HFFc6 (cell line): Measurements from ENCODE around the gene CCDC187. TPM values are rescaled to one million over a fixed set of nuclear protein-coding genes. Genes with fewer than 3 reads are reported as not detected.

ENCODE experiments used
- DNase-seq: peaks from one replicate; pipeline ENCODE4 v3.0.0-alpha.2; 2018
- H3K27ac Mint-ChIP-seq: 2 replicates; pipeline ENCODE4 v1.8.0; 2020; ENCODE audit warnings: mild to moderate bottlenecking, mixed read lengths
- H3K27me3 Mint-ChIP-seq: 2 replicates; pipeline ENCODE4 v1.8.0; 2021; ENCODE audit warnings: mild to moderate bottlenecking, moderate library complexity, mixed read lengths; ENCODE audit not compliant: insufficient read depth
- H3K36me3 Mint-ChIP-seq: 2 replicates; pipeline ENCODE4 v1.8.0; 2021; ENCODE audit warnings: low read depth, mixed read lengths
- H3K4me1 Mint-ChIP-seq: 2 replicates; pipeline ENCODE4 v1.8.0; 2020; ENCODE audit warnings: low read depth, mixed read lengths
- H3K4me3 Mint-ChIP-seq: 2 replicates; pipeline ENCODE4 v1.8.0; 2020; ENCODE audit warnings: mild to moderate bottlenecking, moderate library complexity, mixed read lengths
- H3K9me3 Mint-ChIP-seq: 2 replicates; pipeline ENCODE4 v1.8.0; 2020; ENCODE audit warnings: mild to moderate bottlenecking, mixed read lengths
- total RNA-seq, 6 experiments: library from RNA; stranded (reverse); fragmentation: NEBNext Ultra II Directional; extraction: Animal tissue kit (Norgen Biotek cat#: 25700); gene quantifications; 2 replicates in 1 of 6; 3 replicates in 5 of 6; pipeline ENCODE4 v1.2.3, GENCODE V29; 2021
- TF ChIP-seq, protein P1 (sequence below): fragments of 200-600 bp; sonication (generic); IDR thresholded peaks from 2 replicates; pipeline ENCODE4 v1.5.0; 2021; ENCODE audit warnings: antibody characterized with exemption, mild to moderate bottlenecking

CCDC187 gene
- total RNA-seq, 6 experiments from 2014 or later = not detected

DNA sequence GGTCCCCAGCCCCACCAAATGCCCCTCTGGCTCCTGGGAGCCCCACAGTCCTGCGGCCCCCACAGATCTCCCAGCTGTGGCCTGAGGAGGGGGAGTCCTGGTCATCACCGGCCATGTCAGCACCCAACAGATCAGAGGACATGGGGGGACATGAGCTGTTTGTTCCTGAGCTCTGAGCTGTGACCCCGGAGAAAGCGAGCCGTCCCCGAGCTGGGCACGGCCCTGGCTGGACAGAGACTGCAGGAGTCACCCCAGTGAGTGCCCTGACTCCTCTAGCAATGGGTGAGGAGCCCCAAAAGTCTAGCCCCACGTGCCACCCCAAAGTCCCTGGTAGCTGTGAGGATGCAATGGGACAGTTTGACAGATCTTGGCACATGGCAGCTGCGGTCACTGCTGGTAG is 25.7 kb downstream of the CCDC187 start:
- no peaks in the 10 kb centered on the region for H3K36me3 Mint-ChIP-seq
- H3K4me1 Mint-ChIP-seq = peaks cover 4% of the 10 kb centered on the region

DNA sequence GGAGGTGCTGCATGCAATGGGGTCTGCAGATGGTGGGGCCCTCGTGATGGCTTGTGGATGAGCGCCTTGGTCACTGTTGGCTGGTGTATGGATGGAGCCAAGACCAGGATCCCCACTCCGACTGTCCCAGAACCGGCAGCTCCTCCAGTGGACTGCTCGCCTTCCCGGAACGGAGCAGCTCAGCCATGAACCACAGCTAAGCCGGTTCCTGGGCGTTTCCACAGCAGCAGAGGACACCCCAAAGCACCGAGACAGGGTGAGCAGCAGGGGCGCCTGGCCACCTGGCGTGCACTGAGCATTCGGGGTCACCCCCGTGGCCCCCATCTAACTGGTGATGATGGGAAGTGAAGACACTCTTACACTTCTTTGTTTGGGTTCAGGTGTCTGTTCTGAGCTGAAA is 26.1 kb downstream of the CCDC187 start:
- Mint-ChIP-seq H3K27ac (no peak overlapping the region), H3K4me3 (no peak overlapping the region), H3K4me1 (peaks cover 6% of the 10 kb centered on the region), H3K9me3 (peaks cover 5% of the 10 kb centered on the region; the same call in 1 of the 2 replicates), H3K27me3 (peaks cover 32% of the 10 kb centered on the region), H3K36me3 (no peaks in the 10 kb centered on the region)
- TF ChIP-seq, protein P1, sequence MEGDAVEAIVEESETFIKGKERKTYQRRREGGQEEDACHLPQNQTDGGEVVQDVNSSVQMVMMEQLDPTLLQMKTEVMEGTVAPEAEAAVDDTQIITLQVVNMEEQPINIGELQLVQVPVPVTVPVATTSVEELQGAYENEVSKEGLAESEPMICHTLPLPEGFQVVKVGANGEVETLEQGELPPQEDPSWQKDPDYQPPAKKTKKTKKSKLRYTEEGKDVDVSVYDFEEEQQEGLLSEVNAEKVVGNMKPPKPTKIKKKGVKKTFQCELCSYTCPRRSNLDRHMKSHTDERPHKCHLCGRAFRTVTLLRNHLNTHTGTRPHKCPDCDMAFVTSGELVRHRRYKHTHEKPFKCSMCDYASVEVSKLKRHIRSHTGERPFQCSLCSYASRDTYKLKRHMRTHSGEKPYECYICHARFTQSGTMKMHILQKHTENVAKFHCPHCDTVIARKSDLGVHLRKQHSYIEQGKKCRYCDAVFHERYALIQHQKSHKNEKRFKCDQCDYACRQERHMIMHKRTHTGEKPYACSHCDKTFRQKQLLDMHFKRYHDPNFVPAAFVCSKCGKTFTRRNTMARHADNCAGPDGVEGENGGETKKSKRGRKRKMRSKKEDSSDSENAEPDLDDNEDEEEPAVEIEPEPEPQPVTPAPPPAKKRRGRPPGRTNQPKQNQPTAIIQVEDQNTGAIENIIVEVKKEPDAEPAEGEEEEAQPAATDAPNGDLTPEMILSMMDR = no peak
- DNase-seq = no peak

More for the DNA sequence above, 25.7 kb downstream of the CCDC187 start:
- Mint-ChIP-seq H3K27me3 (peaks cover 32% of the 10 kb centered on the region), H3K9me3 (peaks cover 5% of the 10 kb centered on the region; the same call in 1 of the 2 replicates), H3K27ac (no peak overlapping the region), H3K4me3 (no peak overlapping the region)
- DNase-seq = no peak
- TF ChIP-seq, protein P1 = no peak

DNA sequence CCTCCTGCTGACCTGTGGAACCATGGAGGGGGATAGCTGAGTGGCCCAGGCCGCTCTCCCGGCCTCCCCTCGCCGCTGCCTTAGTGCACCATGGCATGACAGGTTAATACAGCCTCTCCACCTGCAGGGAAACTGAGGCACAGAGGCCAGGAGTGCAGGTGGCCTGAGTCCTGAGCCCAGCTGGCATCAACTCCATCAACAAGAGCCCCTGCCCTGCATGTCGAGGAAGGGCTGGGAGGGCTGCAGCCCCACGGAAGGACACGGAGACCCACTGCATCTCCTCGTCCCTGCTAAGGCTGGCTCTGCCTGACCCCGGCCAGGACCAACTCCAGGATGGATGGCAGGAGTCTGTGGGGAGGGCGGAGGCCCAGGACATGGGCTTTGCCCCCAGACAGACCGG is 27.2 kb downstream of the CCDC187 start:
- TF ChIP-seq, protein P1 = no peak
- no peak overlapping the region for H3K4me3 Mint-ChIP-seq
- H3K36me3 Mint-ChIP-seq = no peaks in the 10 kb centered on the region
- H3K27ac Mint-ChIP-seq = no peak overlapping the region
- DNase-seq = no peak
- H3K9me3 Mint-ChIP-seq = peaks cover 5% of the 10 kb centered on the region; the same call in 1 of the 2 replicates
- H3K4me1 Mint-ChIP-seq = peaks cover 6% of the 10 kb centered on the region
- H3K27me3 Mint-ChIP-seq = peaks cover 34% of the 10 kb centered on the region

DNA sequence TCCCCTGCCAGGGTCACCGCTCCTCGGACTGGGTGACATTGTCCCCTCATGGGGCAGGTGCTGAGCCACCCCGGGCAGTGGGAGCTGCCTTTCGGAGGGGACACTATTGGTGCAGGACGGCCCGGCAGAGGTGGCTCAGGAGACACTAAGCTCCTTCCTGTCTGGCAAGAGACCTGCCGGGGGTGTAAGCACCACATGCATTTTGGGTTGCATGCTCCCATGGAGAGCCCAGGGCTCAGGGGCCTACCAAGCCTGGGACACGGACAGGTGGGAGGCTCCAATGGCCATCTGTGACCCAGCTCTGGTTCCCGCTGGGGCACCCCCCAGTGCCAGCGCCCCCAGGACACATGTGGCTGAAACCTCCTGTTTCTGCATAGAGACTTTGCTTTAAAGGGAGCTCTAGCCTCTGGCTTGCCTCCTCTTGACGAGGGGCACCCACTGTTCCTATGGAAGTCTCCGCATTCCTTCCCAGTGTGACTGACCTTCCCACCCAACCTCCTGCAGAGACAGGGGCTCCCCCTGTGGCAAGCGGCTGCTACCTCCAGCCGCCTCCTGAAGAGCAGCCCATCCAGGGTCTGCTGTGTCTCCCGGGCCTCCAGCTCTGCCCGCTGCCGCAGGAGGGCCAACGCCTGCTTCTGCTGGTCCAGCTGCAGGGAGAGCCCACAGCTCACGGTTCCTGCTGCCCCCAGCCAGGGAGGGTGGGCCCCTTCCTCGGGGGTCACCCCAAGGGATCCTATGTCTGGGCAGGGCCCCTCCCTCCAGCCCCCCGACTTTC is 28.1 kb downstream of the CCDC187 start:
- no peaks in the 10 kb centered on the region for H3K36me3 Mint-ChIP-seq
- DNase-seq = no peak
- H3K4me3 Mint-ChIP-seq = no peak overlapping the region
- peaks cover 35% of the 10 kb centered on the region for H3K27me3 Mint-ChIP-seq
- H3K9me3 Mint-ChIP-seq = peaks cover 5% of the 10 kb centered on the region; the same call in 1 of the 2 replicates
- TF ChIP-seq, protein P1 = no peak
- no peak overlapping the region for H3K27ac Mint-ChIP-seq
- peaks cover 6% of the 10 kb centered on the region for H3K4me1 Mint-ChIP-seq

DNA sequence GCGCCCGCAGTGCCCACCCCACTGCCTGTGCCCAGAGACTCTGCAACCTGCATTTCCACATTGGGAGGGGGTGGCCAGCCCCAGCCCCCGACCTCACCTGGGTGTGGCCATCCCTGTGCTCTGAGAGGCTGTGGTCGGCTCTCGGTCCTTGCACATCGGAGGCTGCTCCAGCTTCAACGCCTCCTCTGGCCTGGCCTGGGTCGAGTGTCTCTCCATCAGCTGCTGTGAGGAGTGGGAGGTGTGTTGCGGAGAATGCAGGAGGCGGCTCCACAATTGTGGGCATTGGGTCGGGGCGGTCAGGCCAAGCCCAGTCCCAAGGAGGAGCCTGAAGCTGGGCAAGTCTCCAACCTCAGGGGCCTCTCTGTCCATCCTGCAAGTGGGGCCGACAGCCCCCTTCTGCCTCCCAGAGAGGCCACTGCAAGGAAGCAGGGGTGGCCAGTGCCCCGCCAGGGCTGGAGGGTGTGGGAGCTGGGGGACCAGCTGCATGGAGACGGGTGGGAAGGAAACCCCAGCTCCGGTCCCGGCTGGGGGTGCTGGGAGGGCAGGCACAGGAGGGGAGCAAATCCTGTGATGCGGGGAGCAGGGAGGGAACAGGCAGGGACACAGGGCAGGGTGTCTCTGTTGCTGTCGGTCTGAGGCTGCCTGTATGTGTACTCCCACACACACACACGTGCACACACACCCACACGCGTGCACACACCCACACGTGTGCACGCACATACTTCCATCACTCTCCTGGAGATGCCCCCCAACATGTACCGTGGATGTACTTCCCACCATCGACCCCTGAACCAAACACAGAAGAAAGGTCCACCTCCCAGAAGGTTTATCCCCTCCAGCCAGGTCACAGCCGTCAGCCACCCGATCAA is 28.9 kb downstream of the CCDC187 start:
- Mint-ChIP-seq H3K27me3 (peaks cover 35% of the 10 kb centered on the region), H3K4me3 (no peak overlapping the region), H3K27ac (no peak overlapping the region), H3K9me3 (peaks cover 2% of the 10 kb centered on the region; the same call in 1 of the 2 replicates), H3K36me3 (no peaks in the 10 kb centered on the region), H3K4me1 (peaks cover 6% of the 10 kb centered on the region)
- DNase-seq = no peak
- TF ChIP-seq, protein P1 = no peak
